Loucy (cell line): ENCODE data around the gene CD24.

Experiments used
- EZH2phosphoT487 ChIP-seq: fragments of 200-600 bp; IDR thresholded peaks from 2 replicates; pipeline ENCODE4 v1.6.1; 2018; ENCODE audit warnings: antibody characterized with exemption, mild to moderate bottlenecking, moderate library complexity, borderline replicate concordance
- TF ChIP-seq, protein P1 (sequence below): fragments of 200-600 bp; sonication (generic); conservative IDR thresholded peaks from 2 replicates; pipeline ENCODE4 v1.5.1; 2014; ENCODE audit warnings: mild to moderate bottlenecking, antibody characterized with exemption, low read length

DNA sequence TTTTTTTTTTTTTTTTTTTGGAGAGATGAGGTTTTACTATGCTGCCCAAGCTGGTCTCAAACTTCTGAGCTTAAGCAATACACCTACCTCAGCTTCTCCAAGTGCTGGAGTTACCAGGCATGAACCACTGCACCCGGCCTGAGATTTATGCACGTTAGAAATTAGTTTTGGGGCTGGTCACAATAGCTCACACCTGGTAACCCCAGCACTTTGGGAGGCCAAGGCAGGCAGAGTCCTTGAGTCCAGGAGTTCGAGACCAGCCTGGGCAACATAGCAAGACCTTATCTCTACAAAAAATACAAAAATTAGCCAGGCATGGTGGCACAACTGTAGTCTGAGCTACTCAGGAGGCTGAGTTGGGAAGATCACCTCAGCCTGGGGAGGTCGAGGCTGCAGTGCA is 51.9 kb downstream of the CD24 start:
- TF ChIP-seq, protein P1, sequence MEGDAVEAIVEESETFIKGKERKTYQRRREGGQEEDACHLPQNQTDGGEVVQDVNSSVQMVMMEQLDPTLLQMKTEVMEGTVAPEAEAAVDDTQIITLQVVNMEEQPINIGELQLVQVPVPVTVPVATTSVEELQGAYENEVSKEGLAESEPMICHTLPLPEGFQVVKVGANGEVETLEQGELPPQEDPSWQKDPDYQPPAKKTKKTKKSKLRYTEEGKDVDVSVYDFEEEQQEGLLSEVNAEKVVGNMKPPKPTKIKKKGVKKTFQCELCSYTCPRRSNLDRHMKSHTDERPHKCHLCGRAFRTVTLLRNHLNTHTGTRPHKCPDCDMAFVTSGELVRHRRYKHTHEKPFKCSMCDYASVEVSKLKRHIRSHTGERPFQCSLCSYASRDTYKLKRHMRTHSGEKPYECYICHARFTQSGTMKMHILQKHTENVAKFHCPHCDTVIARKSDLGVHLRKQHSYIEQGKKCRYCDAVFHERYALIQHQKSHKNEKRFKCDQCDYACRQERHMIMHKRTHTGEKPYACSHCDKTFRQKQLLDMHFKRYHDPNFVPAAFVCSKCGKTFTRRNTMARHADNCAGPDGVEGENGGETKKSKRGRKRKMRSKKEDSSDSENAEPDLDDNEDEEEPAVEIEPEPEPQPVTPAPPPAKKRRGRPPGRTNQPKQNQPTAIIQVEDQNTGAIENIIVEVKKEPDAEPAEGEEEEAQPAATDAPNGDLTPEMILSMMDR: no peak
- TF ChIP-seq EZH2phosphoT487: no peak
